Stimulated activated CD8-positive, alpha-beta memory T cell treated with anti-CD3 and anti-CD28 coated beads, Interleukin-12 subunit alpha, Interleukin-12 subunit beta, amount 100 ng/mL, for 24 hours (primary cell): ENCODE measurements around the gene ARHGEF28.

Source experiments
- DNase-seq: peaks from one replicate; pipeline ENCODE4 v3.0.0-alpha.2; 2020; ENCODE audit errors: extremely low read depth

The ARHGEF28 gene

DNA sequence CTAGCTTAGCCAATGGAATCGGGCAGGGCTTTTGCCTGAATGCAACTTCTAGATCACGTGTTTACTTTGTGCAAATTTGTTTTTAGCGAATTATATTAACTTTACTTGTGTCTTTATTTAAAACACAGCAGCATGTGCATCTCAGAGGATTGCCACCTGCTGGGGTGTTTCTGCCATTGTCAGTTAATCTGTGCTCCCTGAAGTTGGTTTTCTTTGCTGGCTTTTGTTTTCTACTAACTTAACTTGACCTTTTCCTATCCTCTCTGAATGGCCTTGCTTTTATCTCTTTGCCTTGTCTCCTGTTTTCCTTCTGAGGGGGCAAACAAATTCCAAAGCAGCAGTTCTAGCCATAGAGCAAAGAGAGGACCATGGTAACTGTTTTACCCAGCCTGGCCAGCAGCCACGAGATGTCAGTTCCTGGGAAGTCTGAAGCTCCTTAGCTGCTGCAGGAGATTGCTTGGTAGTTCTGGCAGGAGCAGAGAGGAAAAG lies 67.6 kb downstream of the ARHGEF28 start:
- no peak for DNase-seq

DNA sequence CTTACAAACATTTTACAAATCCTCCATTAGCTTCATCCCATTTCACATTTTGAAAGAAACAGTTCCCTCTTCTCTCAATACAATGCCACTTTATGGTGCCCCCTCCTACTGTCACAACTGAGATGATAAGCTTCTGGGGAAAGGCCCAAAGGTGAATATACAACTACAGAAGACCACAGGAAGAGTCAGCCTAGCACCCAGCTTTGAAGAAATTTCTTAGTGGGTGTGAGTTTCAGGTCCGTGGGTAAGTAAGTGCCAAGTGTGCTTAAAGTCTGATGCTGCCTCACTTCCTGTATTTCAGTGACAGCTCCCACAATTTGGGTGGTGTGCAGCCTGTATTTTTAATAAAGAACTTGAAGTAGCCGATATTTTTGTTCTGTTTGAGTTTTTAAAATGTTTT lies 68.1 kb downstream of the ARHGEF28 start:
- no peak for DNase-seq

DNA sequence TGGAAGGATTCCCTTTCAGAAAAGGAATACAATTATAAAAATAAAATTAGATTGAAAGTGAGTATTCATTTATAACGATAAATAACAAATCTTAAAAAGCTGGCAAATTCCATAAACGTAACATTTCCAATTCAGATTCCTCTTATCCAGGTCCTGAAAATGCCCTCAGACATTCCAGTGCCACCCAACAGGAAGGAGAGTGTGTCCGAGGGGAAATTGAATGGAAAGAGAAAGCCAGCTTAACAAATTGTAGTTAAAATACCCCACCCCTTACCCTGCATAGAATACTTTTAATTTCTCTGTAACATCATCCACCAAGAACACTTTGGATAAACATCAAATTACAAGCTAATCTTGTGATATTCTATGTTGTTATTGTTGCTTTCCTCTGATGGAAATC lies 72.0 kb downstream of the ARHGEF28 start:
- DNase-seq = no peak

DNA sequence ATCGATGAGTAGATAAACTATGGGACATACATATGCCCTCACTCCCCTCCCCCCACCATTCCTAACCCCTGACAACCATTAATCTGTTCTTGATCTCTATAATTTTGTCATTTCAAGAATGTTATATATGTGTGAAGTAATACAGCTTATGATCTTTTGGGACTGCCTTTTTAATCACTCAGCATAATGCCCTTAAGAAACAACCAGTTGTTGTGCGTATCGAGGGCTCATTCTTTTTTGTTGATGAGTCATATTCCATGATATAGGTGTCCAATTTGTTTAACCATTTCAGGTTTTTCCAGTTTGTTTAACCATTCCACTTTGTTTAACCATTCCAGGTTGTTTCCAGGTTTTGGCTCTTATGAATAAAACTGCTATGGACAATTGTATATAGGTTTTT lies 75.6 kb downstream of the ARHGEF28 start:
- DNase-seq = no peak

DNA sequence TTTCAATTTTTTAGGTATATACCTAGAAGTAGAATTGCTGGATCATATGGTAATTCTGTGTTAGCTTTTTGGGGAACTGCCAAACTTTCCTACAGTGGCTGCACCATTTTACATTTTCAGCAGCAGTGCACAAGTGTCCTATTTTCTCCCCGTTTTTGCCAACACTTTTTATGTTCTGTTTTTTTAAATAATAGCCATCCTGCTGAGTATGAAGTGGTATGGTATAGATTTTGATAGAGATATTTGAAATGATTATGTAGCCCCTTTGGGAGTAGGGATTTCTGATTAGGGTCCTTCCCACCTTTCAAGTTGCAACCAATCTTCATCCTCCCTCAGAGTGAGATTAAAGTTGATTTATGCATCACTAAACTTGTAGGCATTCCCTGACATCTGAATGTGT lies 76.5 kb downstream of the ARHGEF28 start:
- no peak for DNase-seq

DNA sequence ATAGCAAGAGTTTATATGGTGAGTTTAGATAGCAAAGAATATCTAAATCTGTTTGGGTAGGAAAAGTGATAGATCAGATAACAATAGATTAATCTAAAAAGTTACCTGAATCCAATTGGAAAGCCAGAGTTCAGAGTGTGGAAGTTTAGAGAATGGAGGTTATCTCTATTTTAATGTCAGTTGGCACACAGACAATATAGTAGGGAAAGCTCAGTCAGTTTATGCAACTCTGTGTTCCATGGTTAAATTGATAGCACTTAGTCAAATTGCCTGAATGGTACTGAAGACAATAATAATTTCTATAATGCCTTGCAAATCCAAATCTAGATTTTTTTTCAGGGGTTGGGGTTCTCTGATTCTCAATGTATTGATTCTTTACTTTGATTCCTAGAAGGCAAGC lies 77.0 kb downstream of the ARHGEF28 start:
- DNase-seq = no peak

DNA sequence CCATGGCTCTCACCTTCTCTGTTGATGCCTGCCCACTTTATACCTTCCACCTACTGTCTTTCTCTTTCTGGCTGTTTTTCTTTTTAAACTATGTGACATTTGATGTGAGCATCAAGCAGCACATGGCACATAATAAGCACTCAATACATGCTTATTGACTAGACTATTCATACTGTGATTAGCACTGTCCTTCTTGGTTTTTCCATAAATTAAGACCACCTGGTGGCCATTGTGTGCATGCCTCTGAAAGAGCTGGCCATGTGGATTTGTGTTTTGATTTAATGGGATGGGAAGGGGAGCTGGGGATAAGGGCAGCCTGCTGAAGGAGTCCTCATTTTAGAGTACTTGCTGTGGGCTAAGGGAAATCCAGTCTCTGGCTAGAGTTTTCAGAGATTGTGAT lies 79.4 kb downstream of the ARHGEF28 start:
- no peak for DNase-seq

DNA sequence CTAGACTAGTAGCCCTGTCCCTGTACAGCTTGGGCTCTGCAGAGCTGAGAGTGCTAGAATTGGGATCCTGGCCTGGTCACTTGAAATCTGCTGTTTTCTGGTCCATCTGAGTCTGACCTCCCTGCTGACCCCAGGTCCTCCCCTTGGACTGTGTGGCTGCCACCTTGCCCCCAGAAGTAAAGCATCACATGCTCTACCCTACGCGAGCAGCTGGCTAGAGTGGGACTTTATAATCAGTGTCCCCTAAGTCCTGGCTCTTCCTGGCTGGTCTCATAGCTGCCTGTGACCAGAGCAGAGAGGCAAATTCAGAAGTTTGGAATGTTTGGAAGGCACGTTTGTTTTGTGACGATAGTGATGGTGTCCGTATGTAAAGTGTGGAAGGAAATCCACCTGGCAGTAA lies 81.0 kb downstream of the ARHGEF28 start:
- no peak for DNase-seq

DNA sequence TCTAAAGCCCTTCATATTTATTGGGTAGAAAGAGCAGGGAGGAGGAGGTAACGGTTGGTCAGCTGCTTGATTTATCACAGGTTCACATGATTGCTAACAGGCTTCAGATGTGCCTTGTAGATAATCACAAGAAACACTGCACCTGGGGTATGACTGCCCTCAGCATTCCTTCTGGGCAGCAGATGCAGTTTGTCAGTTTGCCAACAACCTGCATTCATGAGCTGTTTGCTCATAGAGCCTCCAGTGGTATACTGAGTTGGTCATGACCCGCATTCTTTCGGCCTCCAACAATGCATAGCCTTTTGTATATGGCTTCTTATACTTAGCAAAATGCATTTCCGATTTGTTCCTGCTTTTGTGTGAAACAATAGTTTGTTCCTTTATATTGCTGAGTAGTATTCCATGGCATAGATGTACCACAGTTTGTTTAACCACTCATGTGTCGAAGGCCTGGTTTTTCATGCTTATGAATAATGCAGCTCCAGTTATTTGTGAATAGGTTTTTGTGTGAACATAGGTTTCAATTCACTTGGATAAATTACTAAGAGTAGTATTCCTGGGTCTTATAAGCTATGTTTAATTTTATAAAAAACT lies 83.6 kb downstream of the ARHGEF28 start:
- no peak for DNase-seq

DNA sequence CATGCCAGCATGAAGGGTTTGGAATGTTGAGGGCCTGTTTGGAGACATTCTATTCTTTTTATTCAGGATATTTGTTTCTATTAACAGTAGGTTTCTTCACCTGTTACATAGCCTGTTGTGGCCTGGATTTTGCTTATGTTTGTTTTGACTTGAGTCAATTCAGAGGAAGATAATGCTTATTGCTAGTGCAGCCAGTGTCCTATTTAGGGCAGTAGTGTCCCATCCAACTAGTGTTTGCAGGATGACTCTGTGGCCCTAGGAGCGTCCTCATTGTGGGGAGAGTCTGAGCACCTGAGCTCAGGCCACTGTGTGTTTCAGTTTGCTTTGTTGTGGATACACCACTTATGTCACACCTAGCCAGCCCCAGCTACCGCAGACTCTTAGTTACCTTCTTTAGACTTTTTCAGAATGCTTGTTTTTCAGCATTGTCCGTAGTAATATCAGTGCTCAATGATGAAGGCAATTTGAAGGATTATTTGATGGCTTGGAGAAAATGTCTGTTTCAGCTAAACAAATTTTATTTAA lies 90.3 kb downstream of the ARHGEF28 start:
- no peak for DNase-seq

DNA sequence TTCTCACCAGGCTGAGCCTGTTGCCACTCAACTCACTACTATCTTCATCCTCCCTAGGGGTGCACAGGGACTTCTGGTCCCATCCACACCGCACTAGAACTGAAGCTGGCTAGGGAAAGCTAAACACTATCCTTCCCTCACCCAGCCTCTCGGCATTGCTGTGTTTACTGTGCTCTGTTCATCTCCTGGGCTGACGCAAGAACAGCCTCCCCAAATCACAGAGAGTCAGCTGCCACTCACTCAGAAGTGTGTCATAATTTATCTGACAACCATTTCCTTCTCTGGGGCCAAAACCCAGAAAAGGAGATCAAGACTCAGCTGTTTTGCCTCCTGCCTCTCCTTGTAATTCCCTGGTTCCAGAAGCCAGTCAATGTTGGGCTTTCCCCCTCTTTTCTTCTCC lies 92.8 kb downstream of the ARHGEF28 start:
- DNase-seq = no peak

DNA sequence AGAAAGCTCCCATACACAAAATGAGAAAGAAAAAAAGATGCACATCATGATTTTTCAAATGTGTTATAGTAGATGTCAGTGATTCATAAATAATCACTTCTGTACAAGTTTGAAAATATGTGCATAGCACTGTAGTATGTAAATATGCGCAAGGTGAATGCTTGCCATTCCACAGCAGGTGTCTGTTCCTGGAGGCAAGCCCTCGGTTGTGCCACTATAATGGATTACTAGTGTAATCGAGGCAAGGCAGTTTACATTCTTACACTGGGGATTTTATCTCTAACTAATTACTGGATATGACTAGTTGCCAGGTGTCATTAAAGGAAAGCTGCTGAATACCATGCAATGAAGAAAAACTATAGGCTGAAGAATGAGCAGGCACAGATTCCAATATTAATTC lies 93.6 kb downstream of the ARHGEF28 start:
- no peak for DNase-seq

DNA sequence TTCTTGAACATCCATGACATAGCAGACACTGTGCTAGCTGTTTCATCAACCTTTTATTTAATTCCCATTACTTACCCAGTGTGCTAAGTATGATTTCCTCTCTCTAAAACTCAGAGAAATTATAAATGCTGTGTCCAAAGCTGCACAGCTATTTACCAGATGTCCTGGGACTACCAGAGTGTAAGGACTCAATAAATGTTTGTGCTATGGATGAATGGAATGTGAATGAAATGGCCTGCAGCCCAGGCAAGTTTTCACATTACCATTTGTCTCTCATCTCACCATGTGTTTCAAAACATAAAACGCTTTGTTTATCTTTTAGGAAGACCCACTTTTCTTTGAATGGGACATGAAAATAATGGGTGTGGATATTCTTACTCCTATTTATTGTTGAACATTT lies 96.2 kb downstream of the ARHGEF28 start:
- no peak for DNase-seq

DNA sequence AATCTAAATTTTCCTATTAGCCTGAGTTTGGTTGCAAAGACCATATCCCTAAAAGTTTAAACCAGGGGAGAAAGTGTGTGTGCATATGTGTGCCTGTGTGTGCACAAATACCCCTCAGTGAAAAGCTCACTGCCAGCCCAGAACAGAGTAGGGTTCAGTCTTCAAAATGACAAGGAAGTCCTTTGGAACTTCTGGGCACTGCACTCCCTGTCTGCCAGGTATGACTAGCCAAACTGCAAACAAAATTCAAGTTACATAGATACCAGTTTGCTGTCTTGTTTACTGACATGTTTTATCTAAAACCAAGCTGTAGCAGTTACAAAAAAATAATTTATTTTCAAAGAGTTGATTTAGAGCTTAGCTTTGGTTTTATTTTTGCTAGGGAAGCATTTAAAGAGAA lies 100.1 kb downstream of the ARHGEF28 start:
- no peak for DNase-seq

DNA sequence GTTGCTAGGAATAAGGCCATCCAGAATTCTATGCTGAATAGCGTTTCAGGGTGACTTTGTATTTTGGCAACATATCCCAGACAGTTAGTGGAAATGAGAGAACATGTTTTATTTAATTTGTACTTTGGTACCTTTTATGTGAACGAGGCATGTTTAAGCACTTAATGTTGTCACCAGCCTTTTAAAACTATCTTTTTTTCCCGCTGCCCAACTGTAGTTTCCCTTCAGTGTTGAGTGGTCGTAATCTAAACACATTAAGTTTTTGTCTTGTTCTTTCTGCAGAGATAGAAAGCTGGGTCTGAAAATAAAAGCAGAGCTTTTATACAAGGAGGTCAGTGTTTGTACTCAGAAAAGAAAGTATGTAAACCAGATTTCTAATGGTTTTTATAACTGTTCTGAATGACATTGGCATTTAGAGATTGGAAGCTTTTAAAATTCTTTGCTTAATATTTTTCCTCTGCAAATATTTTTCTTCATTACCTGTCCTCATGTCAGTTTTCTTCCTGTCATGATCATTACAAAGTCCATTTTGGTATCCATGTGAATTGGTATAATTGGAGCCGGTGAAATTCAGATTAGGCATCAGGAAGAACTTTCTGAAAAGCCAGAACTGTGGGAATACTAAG lies 100.7 kb downstream of the ARHGEF28 start:
- no peak for DNase-seq

DNA sequence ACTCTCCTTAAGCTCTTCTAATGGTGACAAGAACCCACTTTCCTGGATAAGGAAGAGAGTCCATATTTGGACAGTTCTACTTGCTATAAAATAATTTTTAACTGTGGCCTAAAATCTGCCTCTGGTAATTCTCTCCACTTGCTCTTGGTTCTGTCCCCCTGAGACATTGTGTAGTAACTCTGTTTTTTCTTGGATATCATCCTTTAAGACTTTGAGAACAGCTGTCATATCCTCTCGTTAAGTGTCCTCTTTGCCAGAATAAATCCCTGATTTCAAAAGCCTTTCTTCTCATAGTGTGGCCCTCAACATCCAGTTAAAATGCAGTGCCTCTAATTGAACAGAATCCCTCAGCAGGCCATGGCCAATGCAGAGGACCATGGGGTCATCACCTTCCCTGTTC lies 101.5 kb downstream of the ARHGEF28 start:
- DNase-seq = no peak

DNA sequence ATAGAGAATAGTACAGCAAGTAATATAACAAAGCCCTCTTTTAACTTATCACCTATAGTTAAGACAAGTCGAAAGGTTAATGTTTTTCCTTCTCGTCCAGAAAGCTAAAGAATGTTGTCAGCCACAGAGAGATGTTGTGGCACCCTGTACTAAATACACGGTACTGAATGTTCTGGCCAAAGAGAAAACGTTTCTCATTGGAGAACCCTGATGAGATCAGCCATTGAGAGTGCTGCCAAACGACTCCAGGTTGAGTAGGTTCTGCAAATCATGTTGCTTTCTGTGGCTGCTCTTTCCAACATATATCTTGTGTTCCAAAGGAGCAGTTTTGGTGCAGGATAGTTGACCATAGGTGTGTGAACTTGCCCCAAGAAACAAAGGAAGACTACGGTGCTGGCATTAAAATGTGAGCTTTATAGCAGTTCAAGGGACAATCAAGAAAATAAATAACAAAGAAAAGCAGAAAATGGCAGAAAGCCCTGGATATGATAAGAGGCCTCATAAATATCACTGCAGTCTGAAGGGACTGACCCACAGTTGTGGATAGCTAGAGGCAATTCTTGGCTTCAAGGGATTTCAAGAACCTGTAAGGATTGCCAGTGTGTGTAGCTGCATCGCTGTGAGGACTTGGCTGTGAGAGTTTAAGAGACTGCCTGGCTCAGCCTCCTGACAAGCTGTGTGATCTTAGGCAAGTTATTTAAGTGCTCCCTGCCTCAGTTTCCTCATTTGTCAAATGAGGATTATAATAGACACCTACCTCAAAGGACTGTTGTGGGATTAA lies 102.7 kb downstream of the ARHGEF28 start:
- no peak for DNase-seq

DNA sequence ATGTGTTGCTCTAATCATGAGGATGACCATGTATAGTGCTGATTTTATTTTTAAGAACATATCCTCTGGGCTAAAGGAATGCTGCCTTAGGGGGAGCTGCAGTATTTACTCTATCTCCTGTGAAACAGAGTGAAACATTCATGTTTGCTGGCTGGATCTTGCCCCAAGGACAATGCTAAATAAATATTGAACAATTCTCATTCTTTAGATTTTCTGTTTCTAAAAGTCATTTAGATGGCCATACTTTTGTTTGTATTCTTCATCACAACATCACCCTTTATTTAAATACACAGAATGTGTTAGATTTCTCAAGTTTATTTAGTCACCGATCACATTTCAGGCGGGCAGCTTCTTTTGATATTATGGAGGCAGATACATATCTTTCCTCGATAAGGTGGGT lies 103.3 kb downstream of the ARHGEF28 start:
- DNase-seq = no peak

DNA sequence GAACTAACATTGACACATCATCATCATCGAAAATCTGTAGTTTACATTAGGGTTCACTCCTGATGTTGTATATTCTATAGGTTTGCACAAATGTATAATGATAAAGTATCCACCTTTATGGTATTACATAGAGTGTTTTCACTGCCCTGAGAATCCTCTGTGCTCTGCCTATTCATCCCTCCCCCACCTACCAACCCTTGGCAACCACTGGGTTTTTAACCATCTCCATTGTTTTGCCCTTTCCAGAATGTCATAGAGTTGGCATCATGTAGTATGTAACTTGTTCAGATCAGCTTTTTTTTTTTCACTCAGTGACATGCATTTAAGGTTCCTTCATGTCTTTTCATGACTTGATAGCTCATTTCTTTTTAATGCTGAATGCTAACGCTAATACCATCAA lies 106.0 kb downstream of the ARHGEF28 start:
- DNase-seq = no peak

DNA sequence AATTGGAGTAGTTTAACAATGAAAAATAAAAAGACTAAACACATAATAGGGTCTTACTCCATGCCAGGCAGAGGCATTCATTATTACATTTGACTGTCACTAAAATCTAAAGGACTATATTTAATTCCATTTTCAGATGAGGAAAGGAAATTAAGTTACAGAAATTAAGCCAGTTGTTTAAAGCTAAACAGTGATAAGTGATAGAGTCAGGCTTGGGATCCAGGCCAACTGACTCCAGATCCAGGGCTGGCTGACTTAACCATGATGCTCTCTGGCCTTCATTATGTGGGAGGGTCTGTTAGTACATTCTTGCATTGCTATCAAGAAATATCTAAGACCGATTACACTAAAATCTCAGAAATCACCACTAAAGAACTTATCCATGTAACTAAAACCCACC lies 107.2 kb downstream of the ARHGEF28 start:
- no peak for DNase-seq

DNA sequence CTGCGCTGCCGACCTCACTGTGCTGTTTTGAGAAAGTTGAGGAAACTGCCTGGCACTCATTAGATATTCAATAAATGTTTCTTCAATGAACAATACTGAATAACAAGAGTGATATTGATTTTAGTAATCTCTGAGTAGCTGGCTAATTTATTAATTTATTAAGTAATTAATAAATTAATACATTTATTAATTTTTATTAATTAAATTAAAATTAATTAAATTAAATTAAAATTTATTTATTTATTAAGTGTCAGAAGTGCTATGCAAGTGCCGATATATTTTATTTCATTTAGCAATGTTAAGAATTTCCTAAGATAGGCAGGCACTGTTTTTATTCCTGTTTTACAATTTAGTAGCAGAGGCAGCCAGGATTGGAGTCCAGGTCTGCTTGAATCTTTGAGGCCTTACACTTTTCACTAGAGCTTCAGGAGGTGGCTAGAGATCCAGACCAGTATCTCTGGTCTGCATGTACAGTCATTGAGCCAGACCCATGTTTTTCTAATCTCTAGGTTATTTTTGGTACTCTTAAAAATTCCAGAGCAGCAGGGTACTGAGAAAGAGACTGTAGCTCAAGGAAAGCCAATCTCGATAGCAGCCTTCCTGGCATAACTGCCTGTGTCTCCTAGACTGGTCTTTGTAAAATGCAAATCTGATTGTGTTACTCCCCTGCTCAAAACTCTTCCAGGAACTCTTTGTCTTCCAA lies 109.2 kb downstream of the ARHGEF28 start:
- no peak for DNase-seq

DNA sequence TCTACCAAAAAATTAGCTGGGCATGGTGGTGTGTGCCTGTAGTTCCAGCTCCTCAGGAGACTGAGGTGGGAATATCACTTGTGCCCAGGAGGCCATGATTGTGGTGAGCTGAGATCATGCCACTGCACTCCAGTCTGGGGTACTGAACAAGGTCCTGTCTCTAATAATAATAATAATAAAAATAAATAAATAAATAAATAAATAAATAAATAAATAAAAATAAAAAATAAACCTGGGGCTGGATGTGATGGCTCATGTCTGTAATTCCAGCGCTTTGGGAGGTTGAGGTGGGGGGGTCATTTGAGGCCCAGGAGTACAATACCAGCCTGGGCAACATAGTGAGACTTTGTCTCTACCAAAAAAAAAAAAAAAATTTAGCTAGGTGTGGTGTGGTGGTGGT lies 113.7 kb downstream of the ARHGEF28 start:
- DNase-seq = no peak
